Trophoblast cell (in vitro differentiated cells and primary cell): ENCODE results near the gene TAC3.

Experiments
- DNase-seq, 2 donors: peaks; one replicate each; pipeline ENCODE4 v3.0.0-alpha.2; 2016
- H2AFZ ChIP-seq: 2 replicates; pipeline ENCODE4 v1.6.1; 2013; ENCODE audit warnings: low read length, moderate library complexity, mild to moderate bottlenecking; ENCODE audit not compliant: insufficient read depth, poor library complexity
- H2AK5ac ChIP-seq: 2 replicates; pipeline ENCODE4 v1.6.1; 2013; ENCODE audit warnings: mild to moderate bottlenecking, low read length
- H2BK120ac ChIP-seq: 2 replicates; pipeline ENCODE4 v1.6.1; 2013; ENCODE audit warnings: low read length, mild to moderate bottlenecking, moderate library complexity; ENCODE audit not compliant: insufficient read depth, poor library complexity
- H2BK12ac ChIP-seq: 2 replicates; pipeline ENCODE4 v1.6.1; 2013; ENCODE audit warnings: mild to moderate bottlenecking, low read length, moderate library complexity
- H2BK5ac ChIP-seq: 2 replicates; pipeline ENCODE4 v1.6.1; 2013; ENCODE audit warnings: low read length, low read depth, moderate library complexity, mild to moderate bottlenecking; ENCODE audit not compliant: poor library complexity
- H3K14ac ChIP-seq: 2 replicates; pipeline ENCODE4 v1.6.1; 2013; ENCODE audit warnings: mild to moderate bottlenecking, low read length
- H3K18ac ChIP-seq: 2 replicates; pipeline ENCODE4 v1.6.1; 2013; ENCODE audit warnings: mild to moderate bottlenecking, low read length
- H3K23ac ChIP-seq: 2 replicates; pipeline ENCODE4 v1.6.1; 2013; ENCODE audit warnings: low read length
- H3K27ac ChIP-seq: 2 replicates; pipeline ENCODE4 v1.5.1; 2013; ENCODE audit warnings: low read depth, mild to moderate bottlenecking, inconsistent platforms, low read length, moderate library complexity
- H3K27me3 ChIP-seq: 2 replicates; pipeline ENCODE4 v1.6.1; 2013; ENCODE audit warnings: inconsistent platforms, mild to moderate bottlenecking, low read length, moderate library complexity; ENCODE audit not compliant: insufficient read depth
- H3K36me3 ChIP-seq, 2 experiments: 1 replicate in 1 of 2; 2 replicates in 1 of 2; pipeline ENCODE4 v1.6.1; 2013; ENCODE audit warnings: low read length in 2 of 2, mild to moderate bottlenecking in 2 of 2, moderate library complexity in 1 of 2; ENCODE audit not compliant: insufficient read depth in 2 of 2, control insufficient read depth in 1 of 2
- H3K4ac ChIP-seq: 2 replicates; pipeline ENCODE4 v1.6.1; 2013; ENCODE audit warnings: low read depth, mild to moderate bottlenecking, low read length, moderate library complexity
- H3K4me1 ChIP-seq, 2 experiments: 1 replicate in 1 of 2; 2 replicates in 1 of 2; pipeline ENCODE4 v1.6.1; 2013; ENCODE audit warnings: low read length in 2 of 2, mild to moderate bottlenecking in 2 of 2, moderate library complexity in 1 of 2; ENCODE audit not compliant: insufficient read depth in 2 of 2, control insufficient read depth in 1 of 2
- H3K4me2 ChIP-seq: 2 replicates; pipeline ENCODE4 v1.6.1; 2013; ENCODE audit warnings: inconsistent platforms, mild to moderate bottlenecking, low read length, moderate library complexity
- H3K4me3 ChIP-seq: 2 replicates; pipeline ENCODE4 v1.5.1; 2013; ENCODE audit warnings: mild to moderate bottlenecking, low read depth, low read length, inconsistent platforms
- H3K79me1 ChIP-seq: one replicate; pipeline ENCODE4 v1.6.1; 2013; ENCODE audit warnings: low read length
- H3K79me2 ChIP-seq: 2 replicates; pipeline ENCODE4 v1.6.1; 2013; ENCODE audit warnings: low read length, mild to moderate bottlenecking; ENCODE audit not compliant: control insufficient read depth, insufficient read depth, poor library complexity
- H3K9ac ChIP-seq: 2 replicates; pipeline ENCODE4 v1.6.1; 2013; ENCODE audit warnings: mild to moderate bottlenecking, low read length
- H3K9me3 ChIP-seq: 2 replicates; pipeline ENCODE4 v1.6.1; 2013; ENCODE audit warnings: low read depth, mild to moderate bottlenecking, control low read depth, inconsistent platforms, low read length; ENCODE audit not compliant: insufficient read depth
- H4K12ac ChIP-seq: 2 replicates; pipeline ENCODE4 v1.6.1; 2013; ENCODE audit warnings: low read depth, mild to moderate bottlenecking, low read length, moderate library complexity
- H4K8ac ChIP-seq: 2 replicates; pipeline ENCODE4 v1.6.1; 2013; ENCODE audit warnings: low read depth, mild to moderate bottlenecking, low read length, moderate library complexity
- H4K91ac ChIP-seq: one replicate; pipeline ENCODE4 v1.6.1; 2013; ENCODE audit warnings: low read depth, mild to moderate bottlenecking, low read length, moderate library complexity
- WGBS: extraction: QIAGEN DNeasy Blood & Tissue Kit; methylation state at CpG from one replicate; pipeline ENCODE4 v1.1.7; 2013; ENCODE audit warnings: missing lambda C conversion rate; ENCODE audit not compliant: insufficient read length, insufficient coverage; ENCODE audit errors: extremely low coverage; 5-methylcytosine and 5-hydroxymethylcytosine counted together

The TAC3 gene

GRCh38 chr12:56990648-56991318, 25.5 kb downstream of the TAC3 start:
- no peak overlapping the region for H2BK12ac ChIP-seq
- no CpG with 5 or more reads among the region's 7 CpGs for WGBS
- H3K79me1 ChIP-seq = peaks cover 2% of the 10 kb centered on the region
- H4K8ac ChIP-seq = no peak overlapping the region
- no peak overlapping the region for H2BK5ac ChIP-seq
- H3K14ac ChIP-seq = no peak overlapping the region
- peak; percentile 19 to 69 for DNase-seq
- H4K12ac ChIP-seq = no peak overlapping the region
- no peaks in the 10 kb centered on the region for H3K27me3 ChIP-seq
- no peak overlapping the region for H3K27ac ChIP-seq
- H3K4ac ChIP-seq = no peak overlapping the region
- H3K4me2 ChIP-seq = no peak overlapping the region
- no peaks in the 10 kb centered on the region for H3K36me3 ChIP-seq
- H2AFZ ChIP-seq = no peak overlapping the region
- peaks cover 8% of the 10 kb centered on the region for H3K9me3 ChIP-seq
- H4K91ac ChIP-seq = no peak overlapping the region
- no peak overlapping the region for H2BK120ac ChIP-seq
- H3K4me3 ChIP-seq = no peak overlapping the region
- H3K4me1 ChIP-seq = peaks cover 4 to 6% of the 10 kb centered on the region in 2 experiments
- no peak overlapping the region for H3K23ac ChIP-seq
- H3K9ac ChIP-seq = peak overlapping the region; percentile 59
- no peaks in the 10 kb centered on the region for H3K79me2 ChIP-seq
- no peak overlapping the region for H2AK5ac ChIP-seq
- H3K18ac ChIP-seq = no peak overlapping the region

- no peaks in the 10 kb centered on the region for H3K79me2 ChIP-seq
- H4K8ac ChIP-seq = no peak overlapping the region
- no peak overlapping the region for H2BK5ac ChIP-seq
- DNase-seq = peak in 1 of 2 donors; percentile 87
- whole genome bisulfite sequencing = no CpG with 5 or more reads among the region's 7 CpGs
- no peak overlapping the region for H3K18ac ChIP-seq
- no peak overlapping the region for H3K14ac ChIP-seq
- H3K23ac ChIP-seq = no peak overlapping the region
- no peaks in the 10 kb centered on the region for H3K36me3 ChIP-seq
- no peaks in the 10 kb centered on the region for H3K27me3 ChIP-seq
- H3K4me1 ChIP-seq = peaks cover 4 to 7% of the 10 kb centered on the region in 2 experiments
- no peak overlapping the region for H2BK12ac ChIP-seq
- no peak overlapping the region for H4K91ac ChIP-seq
- no peak overlapping the region for H2BK120ac ChIP-seq
- H3K9ac ChIP-seq = no peak overlapping the region
- no peak overlapping the region for H2AK5ac ChIP-seq
- H3K4ac ChIP-seq = no peak overlapping the region
- H3K79me1 ChIP-seq = peaks cover 2% of the 10 kb centered on the region
- no peak overlapping the region for H3K4me2 ChIP-seq
- H3K27ac ChIP-seq = no peak overlapping the region
- peaks cover 2% of the 10 kb centered on the region for H3K9me3 ChIP-seq
- H4K12ac ChIP-seq = no peak overlapping the region
- no peak overlapping the region for H3K4me3 ChIP-seq
- H2AFZ ChIP-seq = no peak overlapping the region
These were observed 26.3 kb downstream of the TAC3 start for GRCh38 chr12:56989861-56990610.

DNA sequence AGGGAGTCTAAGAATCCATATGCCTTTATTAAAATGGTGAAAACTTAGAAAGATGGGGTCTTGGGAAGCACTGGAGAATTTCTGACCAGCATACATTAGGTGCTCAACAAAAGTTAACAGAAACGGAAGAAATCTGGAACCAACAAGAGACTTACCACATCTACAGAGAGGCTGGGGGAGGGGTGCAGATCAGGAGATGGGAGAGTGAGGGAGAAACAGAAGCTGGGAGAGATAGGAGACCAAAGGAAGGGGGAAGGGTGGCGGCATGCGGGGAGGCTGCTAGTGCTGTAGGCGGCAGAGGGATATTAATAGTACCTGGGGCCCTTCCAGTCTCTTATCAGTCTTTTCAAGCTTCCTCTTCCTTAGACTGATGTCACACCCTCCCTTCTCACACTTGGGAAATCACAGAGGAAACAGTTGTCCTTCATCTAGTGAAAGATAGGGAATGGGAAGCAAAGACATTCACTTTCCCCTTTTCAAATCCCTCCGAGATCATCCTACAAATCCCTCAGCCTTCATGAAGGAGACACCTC, 28.1 kb downstream of the TAC3 start:
- peaks cover 2% of the 10 kb centered on the region for H3K79me1 ChIP-seq
- H4K91ac ChIP-seq = no peak overlapping the region
- H4K12ac ChIP-seq = no peak overlapping the region
- peaks cover 4 to 7% of the 10 kb centered on the region in 2 experiments for H3K4me1 ChIP-seq
- DNase-seq = peak in 1 of 2 donors; percentile 27
- no peak overlapping the region for H2BK12ac ChIP-seq
- H2AK5ac ChIP-seq = no peak overlapping the region
- no peak overlapping the region for H3K27ac ChIP-seq
- no peak overlapping the region for H4K8ac ChIP-seq
- peaks cover 2% of the 10 kb centered on the region for H3K9me3 ChIP-seq
- no peak overlapping the region for H3K4me3 ChIP-seq
- no peak overlapping the region for H3K14ac ChIP-seq
- no CpG with 5 or more reads among the region's 5 CpGs for WGBS
- no peak overlapping the region for H2BK120ac ChIP-seq
- no peaks in the 10 kb centered on the region for H3K27me3 ChIP-seq
- H3K9ac ChIP-seq = no peak overlapping the region
- no peak overlapping the region for H3K23ac ChIP-seq
- H3K36me3 ChIP-seq = no peaks in the 10 kb centered on the region
- no peak overlapping the region for H2BK5ac ChIP-seq
- no peak overlapping the region for H2AFZ ChIP-seq
- no peak overlapping the region for H3K4me2 ChIP-seq
- no peak overlapping the region for H3K4ac ChIP-seq
- H3K18ac ChIP-seq = no peak overlapping the region
- no peaks in the 10 kb centered on the region for H3K79me2 ChIP-seq

GRCh38 chr12:56987551-56988053, 28.7 kb downstream of the TAC3 start:
- no peak overlapping the region for H3K4me2 ChIP-seq
- no peak overlapping the region for H2AFZ ChIP-seq

More at GRCh38 chr12:56987551-56988053, 28.7 kb downstream of the TAC3 start:
- Histone ChIP-seq H3K9me3 (peaks cover 2% of the 10 kb centered on the region), H3K14ac (no peak overlapping the region), H3K4me1 (peaks cover 4 to 7% of the 10 kb centered on the region in 2 experiments), H3K4ac (no peak overlapping the region), H3K79me1 (peaks cover 2% of the 10 kb centered on the region), H3K27me3 (no peaks in the 10 kb centered on the region), H3K18ac (no peak overlapping the region), H3K36me3 (no peaks in the 10 kb centered on the region), H3K27ac (no peak overlapping the region), H2AK5ac (no peak overlapping the region), H3K79me2 (no peaks in the 10 kb centered on the region), H3K4me3 (no peak overlapping the region), H4K91ac (no peak overlapping the region), H3K9ac (no peak overlapping the region), H4K12ac (no peak overlapping the region), H2BK5ac (no peak overlapping the region), H4K8ac (no peak overlapping the region), H3K23ac (no peak overlapping the region), H2BK120ac (no peak overlapping the region), H2BK12ac (no peak overlapping the region)
- DNase-seq = peak; percentile 73 to 91
- no CpG with 5 or more reads among the region's 11 CpGs for WGBS
